Measurements from ENCODE around the gene RPAP2.

DNA sequence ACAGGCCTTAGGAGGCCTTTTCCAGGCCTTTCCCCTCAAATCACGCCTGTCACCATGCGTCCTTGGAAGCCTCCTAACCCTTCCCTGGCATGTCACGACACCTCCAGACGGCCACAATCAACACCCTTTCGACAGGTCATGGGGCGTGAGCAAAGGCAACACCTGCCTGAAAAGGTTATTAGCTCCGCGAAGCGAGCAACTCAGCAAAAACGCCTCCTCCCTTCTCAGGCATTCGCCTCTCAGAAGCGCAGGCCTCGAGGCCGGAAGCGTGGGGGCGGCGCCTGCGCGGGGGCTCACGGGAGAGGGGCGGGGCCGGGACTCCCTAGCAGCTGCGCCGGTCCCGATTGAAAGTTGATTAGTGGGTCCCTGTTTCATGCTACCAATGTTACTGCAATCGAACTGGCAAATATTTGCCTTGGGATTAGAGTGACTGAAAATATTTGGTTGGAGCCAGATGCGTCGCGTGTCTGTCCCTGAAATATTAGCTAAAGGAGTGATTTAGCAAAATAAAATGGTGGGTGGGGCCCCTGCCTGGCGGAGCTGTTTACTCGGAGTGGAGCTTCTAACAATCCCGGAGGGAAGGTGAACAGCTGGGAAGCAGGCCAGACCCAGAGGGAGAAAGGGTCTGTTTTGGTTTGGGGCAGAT is 143.0 kb downstream of the RPAP2 start:
- no peak for TF ChIP-seq POLR2A (IDR thresholded peaks at IDR 0.05)
- TF ChIP-seq, protein P1, sequence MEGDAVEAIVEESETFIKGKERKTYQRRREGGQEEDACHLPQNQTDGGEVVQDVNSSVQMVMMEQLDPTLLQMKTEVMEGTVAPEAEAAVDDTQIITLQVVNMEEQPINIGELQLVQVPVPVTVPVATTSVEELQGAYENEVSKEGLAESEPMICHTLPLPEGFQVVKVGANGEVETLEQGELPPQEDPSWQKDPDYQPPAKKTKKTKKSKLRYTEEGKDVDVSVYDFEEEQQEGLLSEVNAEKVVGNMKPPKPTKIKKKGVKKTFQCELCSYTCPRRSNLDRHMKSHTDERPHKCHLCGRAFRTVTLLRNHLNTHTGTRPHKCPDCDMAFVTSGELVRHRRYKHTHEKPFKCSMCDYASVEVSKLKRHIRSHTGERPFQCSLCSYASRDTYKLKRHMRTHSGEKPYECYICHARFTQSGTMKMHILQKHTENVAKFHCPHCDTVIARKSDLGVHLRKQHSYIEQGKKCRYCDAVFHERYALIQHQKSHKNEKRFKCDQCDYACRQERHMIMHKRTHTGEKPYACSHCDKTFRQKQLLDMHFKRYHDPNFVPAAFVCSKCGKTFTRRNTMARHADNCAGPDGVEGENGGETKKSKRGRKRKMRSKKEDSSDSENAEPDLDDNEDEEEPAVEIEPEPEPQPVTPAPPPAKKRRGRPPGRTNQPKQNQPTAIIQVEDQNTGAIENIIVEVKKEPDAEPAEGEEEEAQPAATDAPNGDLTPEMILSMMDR (IDR thresholded peaks at IDR 0.05): no peak

All from Peyer's patch (tissue), 4 donors.